Spinal cord (tissue), 10 donors: ENCODE measurements around the gene CCM2L. TPM values are rescaled to one million over a fixed set of nuclear protein-coding genes. Genes with fewer than 3 reads are reported as not detected.

Experiments
- DNase-seq, 6 donors: peaks; one replicate each; pipeline versions ENCODE4 v3.0.0 to v3.0.0-alpha.2; 2013 to 2015; ENCODE audit warnings: low spot score in 6 of 6, low read depth in 4 of 6
- H3K27ac ChIP-seq: one replicate; pipeline ENCODE4 v1.5.1; 2013; ENCODE audit warnings: low read depth, low read length, control low read depth
- H3K27me3 ChIP-seq: one replicate; pipeline ENCODE4 v1.6.1; 2013; ENCODE audit warnings: low read length; ENCODE audit not compliant: control insufficient read depth, insufficient read depth
- H3K36me3 ChIP-seq: one replicate; pipeline ENCODE4 v1.6.1; 2013; ENCODE audit warnings: low read length; ENCODE audit not compliant: control insufficient read depth, insufficient read depth
- H3K4me1 ChIP-seq: one replicate; pipeline ENCODE4 v1.6.1; 2013; ENCODE audit warnings: low read length; ENCODE audit not compliant: control insufficient read depth, insufficient read depth
- H3K4me3 ChIP-seq: one replicate; pipeline ENCODE4 v1.5.1; 2013; ENCODE audit warnings: low read depth, low read length, control low read depth
- H3K9me3 ChIP-seq: one replicate; pipeline ENCODE4 v1.6.1; 2013; ENCODE audit warnings: low read length; ENCODE audit not compliant: control insufficient read depth, insufficient read depth
- WGBS: methylation state at CpG from one replicate; pipeline ENCODE4 v1.1.5; 2013; ENCODE audit warnings: missing lambda C conversion rate; ENCODE audit not compliant: insufficient coverage; 5-methylcytosine and 5-hydroxymethylcytosine counted together
- polyA plus RNA-seq, 2 donors: library from polyadenylated mRNA; unstranded; fragments of 120-200 nt; gene quantifications; one replicate each; pipeline ENCODE4 v1.2.1, GENCODE V29; 2013; ENCODE audit not compliant: insufficient read length in 2 of 2
- total RNA-seq, 2 donors: library from RNA; depleted of rRNA in 1 of 2; stranded (reverse); fragments of 120-200 nt in 1 of 2; fragments of >200 nt in 1 of 2; gene quantifications; one replicate each; pipeline versions ENCODE4 v1.2.3 to v1.2.4, GENCODE V29; 2013 to 2014
- donor health status: healthy.

Gene CCM2L
- total and polyA plus RNA-seq, 4 donors: 3.8 to 8.4 (median 6.6) TPM

- peaks cover 51% of the 10 kb centered on the region for H3K27me3 ChIP-seq
Observed at GRCh38 chr20:32052090-32052777, 42.0 kb downstream of the CCM2L start, which contains the start of gene HCK. HCK (plus strand) TSS chr20:32052242.

GRCh38 chr20:32052778-32053362, 42.6 kb downstream of the CCM2L start:
- Histone ChIP-seq H3K9me3 (no peaks in the 10 kb centered on the region), H3K36me3 (no peaks in the 10 kb centered on the region), H3K4me1 (peaks cover 11% of the 10 kb centered on the region), H3K27me3 (peaks cover 55% of the 10 kb centered on the region), H3K27ac (no peak overlapping the region), H3K4me3 (peak overlapping the region; percentile 16)
- 25% methylated on average over 14 of the region's 22 CpGs for WGBS
- no peak for DNase-seq

More at GRCh38 chr20:32052090-32052777, 42.0 kb downstream of the CCM2L start, which contains the start of gene HCK:
- peaks cover 11% of the 10 kb centered on the region for H3K4me1 ChIP-seq
- no peak for DNase-seq
- peak within 1 kb of the TSS; percentile 16 for H3K4me3 ChIP-seq
- H3K36me3 ChIP-seq: no peaks in the 10 kb centered on the region
- no peak within 1 kb of the TSS for H3K27ac ChIP-seq
- WGBS: under 1% methylated on average over 52 of the region's 58 CpGs
- no peaks in the 10 kb centered on the region for H3K9me3 ChIP-seq

- no peak overlapping the region for H3K4me3 ChIP-seq
- WGBS: 94% methylated on average over 3 of the region's 3 CpGs
Observed at GRCh38 chr20:32053648-32054047, 43.4 kb downstream of the CCM2L start.

GRCh38 chr20:32056708-32057483, 46.7 kb downstream of the CCM2L start:
- WGBS: 78% methylated on average over 10 of the region's 10 CpGs
- no peak overlapping the region for H3K27ac ChIP-seq
- H3K36me3 ChIP-seq: no peaks in the 10 kb centered on the region
- no peak for DNase-seq
- no peaks in the 10 kb centered on the region for H3K9me3 ChIP-seq
- peaks cover 36% of the 10 kb centered on the region for H3K27me3 ChIP-seq
- no peak overlapping the region for H3K4me3 ChIP-seq
- peaks cover 10% of the 10 kb centered on the region for H3K4me1 ChIP-seq

More at GRCh38 chr20:32053648-32054047, 43.4 kb downstream of the CCM2L start:
- Histone ChIP-seq H3K4me1 (peaks cover 11% of the 10 kb centered on the region), H3K36me3 (no peaks in the 10 kb centered on the region), H3K27ac (no peak overlapping the region), H3K27me3 (peaks cover 56% of the 10 kb centered on the region), H3K9me3 (no peaks in the 10 kb centered on the region)
- DNase-seq: no peak

GRCh38 chr20:32057656-32058184, 47.5 kb downstream of the CCM2L start:
- Histone ChIP-seq H3K27ac (no peak overlapping the region), H3K27me3 (peaks cover 27% of the 10 kb centered on the region), H3K4me3 (no peak overlapping the region), H3K4me1 (peaks cover 2% of the 10 kb centered on the region), H3K36me3 (no peaks in the 10 kb centered on the region), H3K9me3 (no peaks in the 10 kb centered on the region)
- DNase-seq: no peak
- 68% methylated on average over 7 of the region's 8 CpGs for WGBS

GRCh38 chr20:32059189-32059588, 49.0 kb downstream of the CCM2L start:
- 89% methylated on average over 1 of the region's 1 CpG for WGBS
- Histone ChIP-seq H3K4me3 (no peak overlapping the region), H3K9me3 (no peaks in the 10 kb centered on the region), H3K27ac (no peak overlapping the region), H3K4me1 (no peaks in the 10 kb centered on the region), H3K36me3 (no peaks in the 10 kb centered on the region), H3K27me3 (peaks cover 16% of the 10 kb centered on the region)
- no peak for DNase-seq

GRCh38 chr20:32062776-32063170, 52.5 kb downstream of the CCM2L start:
- DNase-seq: peak in 1 of 6 donors; percentile 26
- Histone ChIP-seq H3K27me3 (peaks cover 8% of the 10 kb centered on the region), H3K9me3 (no peaks in the 10 kb centered on the region), H3K4me1 (no peaks in the 10 kb centered on the region), H3K4me3 (no peak overlapping the region), H3K27ac (no peak overlapping the region), H3K36me3 (no peaks in the 10 kb centered on the region)
- WGBS: 60% methylated on average over 2 of the region's 4 CpGs

GRCh38 chr20:32063695-32064094, 53.5 kb downstream of the CCM2L start:
- Histone ChIP-seq H3K27ac (no peak overlapping the region), H3K9me3 (no peaks in the 10 kb centered on the region), H3K36me3 (no peaks in the 10 kb centered on the region), H3K4me1 (no peaks in the 10 kb centered on the region), H3K4me3 (no peak overlapping the region), H3K27me3 (peaks cover 5% of the 10 kb centered on the region)
- no peak for DNase-seq
- 69% methylated on average over 1 of the region's 4 CpGs for WGBS

- Histone ChIP-seq H3K36me3 (no peaks in the 10 kb centered on the region), H3K4me3 (no peak overlapping the region), H3K27ac (no peak overlapping the region), H3K4me1 (no peaks in the 10 kb centered on the region), H3K9me3 (no peaks in the 10 kb centered on the region), H3K27me3 (peaks cover 2% of the 10 kb centered on the region)
- no peak for DNase-seq
- WGBS: 82% methylated on average over 7 of the region's 7 CpGs
Observed at GRCh38 chr20:32064667-32065066, 54.4 kb downstream of the CCM2L start.
